Measurements from ENCODE around the gene CTCFL.

The CTCFL gene

GRCh38 chr20:57461726-57462125, 63.2 kb downstream of the CTCFL start:
- DNase-seq: no peak

- DNase-seq: no peak
Observed at GRCh38 chr20:57460781-57461465, 64.0 kb downstream of the CTCFL start.

- DNase-seq: no peak
Observed at GRCh38 chr20:57459897-57460296, 65.0 kb downstream of the CTCFL start.

GRCh38 chr20:57459278-57459677, 65.7 kb downstream of the CTCFL start:
- DNase-seq: no peak

GRCh38 chr20:57458400-57459160, 66.4 kb downstream of the CTCFL start:
- no peak for DNase-seq

GRCh38 chr20:57457243-57458095, 67.5 kb downstream of the CTCFL start:
- no peak for DNase-seq

- DNase-seq: no peak
Observed at GRCh38 chr20:57456116-57456515, 68.8 kb downstream of the CTCFL start.

- DNase-seq: no peak
Observed at GRCh38 chr20:57455386-57455785, 69.6 kb downstream of the CTCFL start.

GRCh38 chr20:57451795-57452661, 72.9 kb downstream of the CTCFL start:
- no peak for DNase-seq

GRCh38 chr20:57451431-57451794, 73.5 kb downstream of the CTCFL start:
- DNase-seq: no peak

- no peak for DNase-seq
Observed at GRCh38 chr20:57450931-57451330, 74.0 kb downstream of the CTCFL start.

GRCh38 chr20:57450419-57450818, 74.5 kb downstream of the CTCFL start:
- peak; percentile 5 for DNase-seq

GRCh38 chr20:57449398-57450354, 75.3 kb downstream of the CTCFL start:
- DNase-seq: no peak

- no peak for DNase-seq
Observed at GRCh38 chr20:57448764-57449354, 76.1 kb downstream of the CTCFL start.
